ENCODE data around the gene RORC.

- TF ChIP-seq CTCF (IDR thresholded peaks at IDR 0.05) (no peak), NFIC (IDR thresholded peaks at IDR 0.05; ENCODE audit: borderline replicate concordance) (no peak), TAF1 (IDR thresholded peaks at IDR 0.05; ENCODE audit: borderline replicate concordance, low read depth, low read length) (no peak), RAD21 (IDR thresholded peaks at IDR 0.05; ENCODE audit: low read length) (no peak), GATA2 (CRISPR knock-in tag; IDR thresholded peaks at IDR 0.05) (no peak), NRF1 (IDR thresholded peaks at IDR 0.05; ENCODE audit: low read depth, low read length) (no peak), USF1 (IDR thresholded peaks at IDR 0.05; ENCODE audit: borderline replicate concordance, low read depth) (no peak), USF2 (IDR thresholded peaks at IDR 0.05; ENCODE audit: borderline replicate concordance, low read depth, low read length) (no peak), FOXM1 (IDR thresholded peaks at IDR 0.05; ENCODE audit: low read depth) (no peak), REST (IDR thresholded peaks at IDR 0.05; ENCODE audit: low read depth, low read length) (no peak), EP300 (IDR thresholded peaks at IDR 0.05; ENCODE audit: borderline replicate concordance in 1 of 2, low read depth in 1 of 2, low read length in 1 of 2) (no peak), SIN3A (IDR thresholded peaks at IDR 0.05; ENCODE audit: borderline replicate concordance, low read depth, low read length) (no peak), TCF12 (IDR thresholded peaks at IDR 0.05) (no peak), MAX (IDR thresholded peaks at IDR 0.05; ENCODE audit: low read depth) (no peak)
Observed at GRCh38 chr1:151839082-151839412, 7.4 kb upstream of the RORC start.

Measured in SK-N-SH (cell line).